A549 (cell line): ENCODE results near the gene NUFIP1.

Experiments used
- CHD2 ChIP-seq: fragments of 150-350 bp; IDR thresholded peaks from 2 replicates; pipeline ENCODE4 v1.6.1; 2014; ENCODE audit warnings: low read length; ENCODE audit not compliant: partially characterized antibody
- CTCF ChIP-seq: fragments of >200 bp; sonication (Bioruptor Twin); formaldehyde crosslinking; IDR thresholded peaks from 3 replicates; pipeline ENCODE4 v1.5.1; 2016
- KDM5A ChIP-seq: fragments of 200-600 bp; sonication (generic); IDR thresholded peaks from 2 replicates; pipeline ENCODE4 v1.6.1; 2016; ENCODE audit warnings: antibody characterized with exemption, mild to moderate bottlenecking
- NFE2L2 ChIP-seq: fragments of 150-350 bp; conservative IDR thresholded peaks from 2 replicates; pipeline ENCODE4 v1.6.1; 2014; ENCODE audit warnings: low read length
- PBX3 ChIP-seq: IDR thresholded peaks from 2 replicates; pipeline ENCODE4 v1.6.1; 2012
- POLR2AphosphoS2 ChIP-seq: conservative IDR thresholded peaks from 2 replicates; pipeline ENCODE4 v1.6.1; 2012; ENCODE audit warnings: low read length, improper control_type of control experiment, inconsistent platforms
- REST ChIP-seq: fragments of 200-600 bp; sonication (generic); IDR thresholded peaks from 2 replicates; pipeline ENCODE4 v1.6.1; 2016; ENCODE audit warnings: antibody characterized with exemption, mild to moderate bottlenecking, moderate library complexity
- RFX5 ChIP-seq: fragments of 450-650 bp; IDR thresholded peaks from 2 replicates; pipeline ENCODE4 v1.7.1; 2014; ENCODE audit warnings: antibody characterized with exemption, mild to moderate bottlenecking, moderate library complexity
- RNF2 ChIP-seq: fragments of 200-600 bp; sonication (generic); IDR thresholded peaks from 2 replicates; pipeline ENCODE4 v1.6.1; 2016; ENCODE audit warnings: low read depth, mild to moderate bottlenecking, antibody characterized with exemption, moderate library complexity, borderline replicate concordance
- SMC3 ChIP-seq: fragments of >200 bp; sonication (Bioruptor Twin); formaldehyde crosslinking; IDR thresholded peaks from 3 replicates; pipeline ENCODE4 v1.6.1; 2018; ENCODE audit warnings: inconsistent platforms
- USF2 ChIP-seq: fragments of 450-650 bp; IDR thresholded peaks from 2 replicates; pipeline ENCODE4 v1.6.1; 2014; ENCODE audit warnings: antibody characterized with exemption
- ZFP36 ChIP-seq: fragments of 450-650 bp; IDR thresholded peaks from 2 replicates; pipeline ENCODE4 v1.6.1; 2014; ENCODE audit warnings: borderline replicate concordance; ENCODE audit not compliant: partially characterized antibody

GRCh38 chr13:44902738-44903137 lies 86.5 kb downstream of the NUFIP1 start:
- no peak for TF ChIP-seq CTCF
- no peak for TF ChIP-seq PBX3
- TF ChIP-seq CHD2, result no peak
- no peak for TF ChIP-seq REST
- TF ChIP-seq NFE2L2, result no peak
- no peak for TF ChIP-seq KDM5A
- no peak for TF ChIP-seq SMC3
- no peak for TF ChIP-seq RFX5
- no peak for TF ChIP-seq USF2
- TF ChIP-seq RNF2, result no peak
- no peak for TF ChIP-seq ZFP36
- no peak for TF ChIP-seq POLR2AphosphoS2
